HG03139 (cell line): ENCODE results near the gene PRDM11.

Experiments used
- ATAC-seq: cut with Tn5 transposase; IDR thresholded peaks from one replicate; pipeline ENCODE4 v1.9.1; 2021; ENCODE audit not compliant: unreplicated experiment

PRDM11 gene

DNA sequence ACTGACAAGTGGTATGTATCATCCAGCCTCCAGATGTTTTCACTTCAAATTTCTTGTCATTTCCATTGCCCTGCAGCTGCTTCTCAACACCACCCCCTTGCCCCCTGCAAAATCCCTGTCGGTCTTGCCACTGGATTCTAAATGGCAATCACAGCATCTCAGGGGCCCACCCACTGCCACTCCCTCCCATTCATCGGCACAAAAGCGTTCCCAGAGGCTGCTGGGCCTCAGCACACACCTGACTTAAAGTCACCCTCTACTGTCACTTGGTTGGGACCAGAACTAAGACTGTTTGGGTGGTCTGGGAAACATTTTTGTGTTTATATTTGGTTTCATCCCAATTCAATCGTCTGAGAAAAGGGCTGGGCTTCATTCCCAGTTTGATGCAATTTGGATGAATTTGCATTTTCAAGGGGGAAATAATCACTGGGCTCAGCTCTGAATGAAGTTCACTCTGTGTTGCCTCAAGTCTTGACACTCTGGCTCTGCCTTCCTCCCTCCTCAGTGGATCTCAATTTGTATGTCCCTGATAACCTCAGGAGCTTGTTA, 112.6 kb downstream of the PRDM11 start:
- ATAC-seq: no peak

DNA sequence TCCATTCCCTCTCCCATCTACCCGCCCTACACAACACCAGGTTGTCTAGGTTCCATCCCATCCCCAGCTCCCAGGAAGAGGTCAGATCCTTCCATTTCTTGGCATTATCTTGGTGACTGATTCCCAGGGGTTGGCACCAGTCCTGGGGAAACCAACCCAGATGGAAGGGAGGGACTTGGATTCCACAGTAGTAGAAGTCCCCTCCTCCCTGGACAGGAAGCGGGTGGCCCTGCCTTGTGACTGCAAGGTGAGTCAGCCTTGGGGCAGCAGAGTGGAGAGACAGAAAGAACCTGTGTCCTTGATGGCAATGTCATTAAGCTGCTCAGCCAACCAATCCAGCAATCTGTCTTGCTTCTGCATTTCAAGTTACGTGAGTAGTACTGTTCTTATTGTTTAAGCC, 113.2 kb downstream of the PRDM11 start:
- no peak for ATAC-seq

DNA sequence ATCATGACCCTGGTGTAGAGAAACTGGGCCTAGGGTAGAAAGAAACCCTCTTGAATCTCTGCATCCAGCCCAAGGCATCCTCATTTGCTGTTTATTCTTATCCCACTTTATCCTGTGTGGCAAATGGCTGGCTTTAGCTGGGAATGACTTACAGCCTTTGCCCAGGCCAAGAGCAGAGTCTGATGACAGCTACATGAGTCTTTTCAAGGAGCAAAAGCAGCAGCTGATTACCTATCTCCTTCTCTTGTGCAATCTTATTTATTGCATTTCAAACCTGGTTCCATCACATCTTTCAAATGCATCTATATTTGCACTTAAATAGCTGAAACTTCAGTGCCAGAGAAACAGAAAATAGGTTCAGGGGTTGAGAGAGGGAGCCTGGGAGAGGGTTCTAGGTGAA, 113.6 kb downstream of the PRDM11 start:
- ATAC-seq: no peak

DNA sequence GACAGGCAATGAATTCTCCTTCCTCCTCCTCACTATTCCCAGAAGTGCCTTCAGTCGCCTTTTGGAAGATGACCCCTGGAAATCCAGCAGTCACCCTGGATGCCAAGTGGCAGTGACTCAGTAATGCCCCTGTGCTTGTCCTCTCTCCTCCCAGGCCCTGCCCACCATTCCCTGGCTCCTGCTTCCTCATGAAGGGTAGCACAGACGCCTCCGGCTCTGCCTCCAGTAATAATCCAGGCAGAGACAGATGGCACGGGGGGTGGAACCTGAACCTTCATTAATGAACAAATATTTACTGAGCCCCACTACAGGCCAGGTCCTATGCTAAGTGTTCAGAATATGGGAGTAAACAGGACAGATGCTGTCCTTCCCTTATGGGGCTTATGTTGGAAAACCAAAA, 116.5 kb downstream of the PRDM11 start:
- ATAC-seq: no peak

DNA sequence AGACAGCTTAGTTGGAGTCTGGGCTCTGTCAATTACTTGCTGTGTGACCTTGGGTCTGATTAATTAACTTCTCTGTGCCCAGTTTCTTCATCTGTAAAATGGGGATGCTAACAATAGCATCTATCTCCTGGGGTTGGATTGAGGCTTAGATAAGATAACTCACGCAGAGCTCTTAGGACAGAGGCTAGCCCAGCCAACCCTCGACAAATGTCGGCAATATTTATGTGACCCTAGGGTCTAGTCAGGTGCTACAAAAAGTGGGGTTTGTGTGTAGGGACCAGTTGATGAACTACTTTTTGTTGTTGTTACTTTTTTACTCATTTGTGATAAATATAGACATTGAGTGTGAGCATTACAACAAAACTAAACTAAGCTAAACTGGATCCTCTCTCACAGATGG, 117.3 kb downstream of the PRDM11 start:
- no peak for ATAC-seq

- ATAC-seq: no peak
These were observed 118.5 kb downstream of the PRDM11 start for GRCh38 chr11:45264839-45265515.

DNA sequence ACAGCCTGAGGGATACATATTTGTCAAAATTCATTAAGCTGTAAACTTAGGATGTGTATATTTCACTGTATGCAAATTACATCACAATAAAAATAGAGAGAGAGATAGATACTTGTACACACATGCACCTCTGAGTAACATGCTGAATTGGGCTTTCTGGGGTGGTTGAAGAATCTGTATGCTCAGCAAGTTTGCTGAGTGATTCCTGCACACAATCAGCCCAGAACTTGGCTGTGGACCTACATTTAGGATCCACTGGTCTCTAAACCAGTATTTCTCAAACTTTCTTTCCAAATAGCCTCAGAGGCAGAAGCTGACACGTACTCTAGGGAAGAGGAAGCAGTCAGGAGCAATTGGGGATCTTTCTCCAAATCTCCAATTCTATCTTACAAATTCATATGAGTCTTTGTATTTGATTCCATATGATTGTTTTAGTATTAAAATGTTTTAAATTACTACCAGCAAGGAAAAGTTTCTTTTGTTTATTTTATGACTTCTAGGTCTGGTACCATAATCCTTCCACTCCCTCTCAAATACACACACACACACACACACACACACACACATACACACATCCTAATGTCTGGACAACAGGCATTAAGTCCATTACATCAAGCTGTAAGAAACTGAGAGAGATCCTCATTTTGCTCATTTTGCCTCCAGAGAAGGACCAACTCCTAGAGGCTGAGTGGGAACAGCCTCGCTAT, 119.7 kb downstream of the PRDM11 start:
- no peak for ATAC-seq

- no peak for ATAC-seq
These were observed 120.2 kb downstream of the PRDM11 start for GRCh38 chr11:45266676-45267020.

DNA sequence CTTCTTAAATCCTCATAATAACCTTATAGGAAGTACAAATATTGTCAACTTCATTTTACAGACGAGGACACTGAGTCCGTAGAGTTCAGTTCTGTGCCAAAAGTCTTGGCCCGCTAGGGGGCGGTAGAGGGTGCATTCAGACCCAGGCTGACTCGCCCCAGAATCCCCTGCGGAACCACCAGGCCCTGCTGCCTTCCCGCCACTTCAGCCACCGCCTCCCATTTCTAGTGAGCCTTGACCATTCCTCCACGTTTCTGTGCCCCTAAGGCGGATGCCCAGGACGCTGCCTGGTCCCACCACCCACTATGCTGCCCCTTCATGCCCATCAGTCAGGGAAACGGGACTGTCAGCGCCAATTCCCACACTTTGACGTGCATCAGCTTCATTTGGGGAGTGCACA, 120.6 kb downstream of the PRDM11 start:
- no peak for ATAC-seq

GRCh38 chr11:45267652-45268299, 121.3 kb downstream of the PRDM11 start:
- no peak for ATAC-seq

GRCh38 chr11:45269678-45270077, 123.2 kb downstream of the PRDM11 start:
- no peak for ATAC-seq

DNA sequence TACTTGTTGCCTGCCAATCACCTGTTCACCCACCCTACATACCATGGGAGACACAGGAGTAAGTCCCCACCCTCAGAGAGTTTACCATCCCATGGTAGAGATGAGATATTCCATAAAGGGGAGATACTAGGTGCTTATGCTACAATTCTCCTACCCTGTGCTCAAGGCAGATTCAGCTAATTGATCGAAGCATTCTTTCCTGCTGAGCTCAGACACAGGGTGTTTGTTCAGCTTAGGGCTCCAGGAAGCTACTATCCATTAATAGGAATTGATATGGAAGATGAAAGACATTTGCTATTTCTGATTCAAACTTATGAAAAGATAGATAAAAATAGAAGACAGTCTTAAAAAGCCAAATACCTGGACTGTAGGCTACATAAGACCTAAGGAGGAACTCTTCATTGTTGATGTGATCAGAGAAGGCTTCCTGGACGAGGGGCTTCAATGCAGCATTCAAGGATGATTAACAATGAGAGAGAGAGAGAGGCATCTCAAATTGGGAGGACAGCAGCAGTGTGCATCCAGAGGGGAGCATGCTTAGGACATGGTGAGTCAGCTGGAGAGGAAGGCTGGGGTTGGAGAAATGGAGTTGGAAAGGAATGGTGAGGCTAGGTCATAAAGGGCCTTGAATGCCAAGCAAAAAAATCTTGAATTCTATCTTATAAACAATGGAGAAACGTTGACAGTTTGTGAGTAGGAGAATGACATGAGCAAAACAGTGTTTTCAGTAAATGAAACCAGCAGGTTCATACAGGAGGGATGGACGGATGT, 124.7 kb downstream of the PRDM11 start:
- no peak for ATAC-seq

DNA sequence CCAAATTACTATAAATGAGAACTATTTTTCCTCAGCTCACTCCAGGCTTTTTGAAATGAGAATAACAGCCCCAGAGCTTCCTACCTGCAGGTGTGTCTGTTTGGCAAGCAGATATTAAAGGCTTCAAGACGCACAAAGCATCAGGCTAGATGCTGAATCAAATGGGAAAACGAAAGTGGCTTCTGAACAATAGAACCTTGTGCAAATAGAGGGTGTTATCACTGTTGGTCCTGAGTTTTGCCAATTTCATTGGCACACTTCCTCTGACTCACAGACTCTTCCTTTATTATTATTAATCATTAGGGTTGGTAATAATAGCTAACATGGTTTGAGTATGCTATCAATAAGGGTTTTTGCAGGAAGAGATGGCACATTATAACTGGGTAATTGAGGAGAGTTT, 126.3 kb downstream of the PRDM11 start:
- ATAC-seq: no peak

DNA sequence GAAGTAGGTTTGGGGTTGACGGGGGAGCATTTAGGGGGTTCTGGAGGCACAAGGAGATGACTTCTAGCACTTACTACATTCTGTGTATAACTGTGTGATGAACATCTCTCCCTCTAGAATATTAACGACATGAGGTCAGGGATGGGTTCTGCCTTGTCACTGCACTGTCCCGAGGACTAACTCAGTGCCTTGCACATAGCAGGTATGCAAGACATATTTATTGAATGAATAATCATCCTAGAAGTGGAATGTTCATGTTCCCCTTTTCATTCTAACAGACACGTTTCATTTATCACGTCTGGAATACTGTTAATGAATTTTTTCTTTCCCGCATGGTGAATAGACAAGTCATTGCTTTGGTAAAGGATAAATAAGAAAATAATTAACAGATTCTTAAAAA, 127.1 kb downstream of the PRDM11 start:
- no peak for ATAC-seq

DNA sequence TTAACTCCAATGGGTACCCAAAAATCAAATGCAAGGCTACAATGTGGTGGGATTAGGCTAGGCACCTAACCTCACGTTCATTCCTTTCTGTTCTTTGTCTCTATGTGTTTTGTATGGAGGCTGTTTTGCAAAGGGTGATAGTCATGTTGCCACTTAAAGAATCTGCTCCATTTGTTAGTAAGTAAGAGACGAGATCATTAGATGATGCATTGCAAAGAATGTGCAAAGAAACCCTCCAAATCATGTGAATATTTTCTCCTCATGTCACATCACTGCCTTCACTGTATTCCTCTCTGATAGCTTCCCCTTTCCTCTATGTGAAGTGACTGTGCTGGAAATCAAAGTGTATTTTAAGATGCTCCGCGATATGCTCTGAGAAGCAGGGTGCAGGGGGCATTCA, 127.8 kb downstream of the PRDM11 start:
- no peak for ATAC-seq

DNA sequence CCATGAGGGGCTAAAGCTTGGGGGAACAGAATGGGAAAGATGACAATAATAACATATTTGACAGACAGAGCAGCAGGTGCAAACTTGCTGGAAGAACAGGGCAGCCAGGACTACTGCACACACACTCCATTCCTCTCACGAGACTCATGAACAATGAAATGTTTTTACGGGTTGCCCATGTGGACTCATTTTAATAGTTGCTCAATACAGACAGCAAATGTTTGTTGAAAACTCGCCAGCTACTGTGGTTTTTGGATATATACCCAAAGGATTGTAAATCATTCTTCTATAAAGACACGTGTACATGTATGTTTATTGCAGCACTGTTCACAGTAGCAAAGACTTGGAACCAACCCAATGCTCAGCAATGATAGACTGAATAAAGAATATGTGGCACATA, 129.4 kb downstream of the PRDM11 start:
- no peak for ATAC-seq

DNA sequence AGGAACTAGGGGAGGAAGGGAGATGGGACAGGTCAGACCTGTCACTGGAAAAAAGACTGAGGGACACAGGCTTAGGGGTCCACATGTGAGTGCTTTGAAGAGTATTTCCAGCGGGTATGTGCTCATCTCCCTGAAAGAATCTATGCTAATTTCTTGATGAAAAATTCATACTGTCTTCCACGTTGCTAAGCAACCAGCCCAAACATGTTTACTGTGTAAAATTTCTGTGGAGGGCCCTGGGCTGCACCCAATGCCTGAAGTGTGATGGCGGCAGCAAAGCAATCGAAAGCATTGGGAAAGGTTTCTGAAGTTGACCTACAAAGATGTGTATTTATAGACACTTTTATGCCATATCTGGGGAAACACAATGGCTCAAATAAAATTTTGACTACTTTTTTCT, 132.3 kb downstream of the PRDM11 start:
- no peak for ATAC-seq

- ATAC-seq: no peak
These were observed 133.2 kb downstream of the PRDM11 start for GRCh38 chr11:45279645-45280044.

GRCh38 chr11:45280449-45280848, 134.0 kb downstream of the PRDM11 start:
- no peak for ATAC-seq

- no peak for ATAC-seq
These were observed 135.6 kb downstream of the PRDM11 start for GRCh38 chr11:45282081-45282480.
